GM20431 (cell line): ENCODE data around the gene JAG2.
"Not testable (repeated sequence)": the region's sequence is repeated elsewhere in the genome, so short reads cannot be mapped to it uniquely, and the experiment has no call there.

Source experiments
- in situ Hi-C: fragments of 300-500 bp; cut with MseI, MboI; formaldehyde crosslinking; loops from one replicate; pipeline ENCODE4 v1.15.0; 2020; ENCODE audit warnings: low sequenced_read_pairs; ENCODE audit not compliant: unreplicated experiment

The JAG2 gene

GRCh38 chr14:105126981-105127329 is 41.6 kb downstream of the JAG2 start:
- in situ Hi-C loops = no loop called here

- in situ Hi-C loops = no loop called here
Observed at GRCh38 chr14:105126126-105126980, 42.2 kb downstream of the JAG2 start.

- in situ Hi-C loops = no loop called here
Observed at GRCh38 chr14:105124823-105125222, 43.8 kb downstream of the JAG2 start.

DNA sequence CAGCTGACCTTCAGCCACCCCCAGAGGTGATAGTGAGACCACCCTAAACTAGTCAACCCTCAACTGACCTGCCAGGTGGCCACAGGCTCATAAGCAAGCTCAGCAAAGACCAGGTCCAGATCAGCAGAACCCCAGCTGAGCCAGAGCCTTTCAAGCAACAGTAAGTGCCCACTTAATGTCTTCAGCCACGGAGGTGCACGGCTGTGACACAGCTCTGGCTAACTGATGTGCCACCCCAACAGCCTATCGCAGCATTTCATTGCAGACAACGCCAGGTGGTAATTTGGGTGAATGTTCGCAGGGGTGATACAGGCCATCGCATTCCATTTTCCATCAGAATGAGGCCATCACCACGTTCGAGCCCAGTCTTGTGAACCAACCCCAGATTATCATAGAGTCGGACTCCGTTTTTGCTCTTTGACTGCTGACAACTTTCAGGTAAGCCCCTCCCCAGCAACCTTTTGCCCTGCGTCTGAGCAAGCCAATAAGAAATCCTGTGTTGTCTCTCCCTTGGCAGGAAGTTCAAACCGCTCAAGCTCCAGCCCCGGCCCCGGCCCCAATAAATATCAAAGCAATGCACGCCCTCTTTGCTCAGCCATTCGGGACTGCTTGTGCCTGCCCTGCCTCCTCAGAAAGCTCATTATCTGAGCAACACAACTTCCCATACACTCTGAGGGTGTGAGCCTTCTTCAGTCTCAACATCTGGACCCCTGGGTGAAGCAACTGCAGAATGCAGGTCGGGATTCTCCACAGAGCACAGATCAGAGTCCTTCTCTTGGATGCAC is 44.4 kb downstream of the JAG2 start:
- in situ Hi-C loops = no loop called here

GRCh38 chr14:105123064-105123665 is 45.4 kb downstream of the JAG2 start:
- in situ Hi-C loops = no loop called here

DNA sequence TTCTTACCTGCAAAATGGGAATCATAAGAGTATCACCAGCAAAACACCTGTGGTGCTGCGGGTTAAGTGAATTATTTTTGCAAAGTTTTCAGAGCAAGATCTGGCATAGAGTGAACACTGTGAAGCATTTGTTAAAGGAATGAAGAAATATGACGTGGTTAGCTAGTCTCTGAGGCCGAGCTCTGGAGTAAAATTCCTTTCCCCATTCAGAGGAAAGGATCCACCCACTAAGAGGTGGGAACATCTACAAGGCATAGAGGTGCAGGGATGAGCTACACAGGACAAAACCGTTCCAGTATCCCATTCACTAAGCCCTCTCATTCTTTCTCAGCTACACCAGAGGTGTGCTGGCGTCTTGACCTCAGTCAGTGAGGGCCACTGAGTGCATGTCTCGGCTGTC is 48.5 kb downstream of the JAG2 start:
- in situ Hi-C loops = no loop called here

GRCh38 chr14:105119408-105120025 is 49.1 kb downstream of the JAG2 start:
- in situ Hi-C loops = no loop called here

DNA sequence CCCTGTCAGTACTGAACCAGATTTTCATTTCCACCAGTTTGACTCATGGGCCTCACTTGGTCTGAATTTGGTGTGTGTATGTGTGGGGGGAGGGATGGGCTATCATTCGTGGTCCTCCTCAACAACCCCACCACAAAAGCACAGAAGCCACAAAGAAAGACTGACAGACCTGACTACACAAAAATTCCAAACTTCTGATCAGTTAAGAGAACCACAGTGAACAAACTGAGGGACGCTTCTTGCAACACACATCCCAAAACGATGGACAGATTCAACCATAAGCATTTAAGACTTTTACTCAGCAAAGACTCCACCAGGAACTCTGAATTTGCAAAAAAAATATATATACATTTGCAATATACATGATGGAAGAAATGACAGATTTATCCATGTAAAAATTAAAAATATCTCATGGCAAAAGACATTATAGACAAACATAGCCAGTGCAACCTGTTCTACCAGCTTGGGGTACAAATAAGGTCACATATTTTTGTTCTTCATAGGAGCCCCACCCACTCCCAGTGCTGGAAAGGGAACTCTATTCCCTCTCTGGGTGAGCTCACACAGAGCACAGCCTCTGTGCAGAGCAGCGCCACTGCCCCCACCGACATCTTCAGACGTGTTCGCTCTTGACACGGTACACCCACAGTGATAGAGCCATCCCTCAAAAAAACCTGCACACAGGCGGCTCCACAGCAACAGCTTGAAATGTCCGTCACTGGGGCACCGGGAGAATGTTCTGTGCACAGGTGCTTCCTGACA is 49.7 kb downstream of the JAG2 start:
- in situ Hi-C loops = no loop called here

DNA sequence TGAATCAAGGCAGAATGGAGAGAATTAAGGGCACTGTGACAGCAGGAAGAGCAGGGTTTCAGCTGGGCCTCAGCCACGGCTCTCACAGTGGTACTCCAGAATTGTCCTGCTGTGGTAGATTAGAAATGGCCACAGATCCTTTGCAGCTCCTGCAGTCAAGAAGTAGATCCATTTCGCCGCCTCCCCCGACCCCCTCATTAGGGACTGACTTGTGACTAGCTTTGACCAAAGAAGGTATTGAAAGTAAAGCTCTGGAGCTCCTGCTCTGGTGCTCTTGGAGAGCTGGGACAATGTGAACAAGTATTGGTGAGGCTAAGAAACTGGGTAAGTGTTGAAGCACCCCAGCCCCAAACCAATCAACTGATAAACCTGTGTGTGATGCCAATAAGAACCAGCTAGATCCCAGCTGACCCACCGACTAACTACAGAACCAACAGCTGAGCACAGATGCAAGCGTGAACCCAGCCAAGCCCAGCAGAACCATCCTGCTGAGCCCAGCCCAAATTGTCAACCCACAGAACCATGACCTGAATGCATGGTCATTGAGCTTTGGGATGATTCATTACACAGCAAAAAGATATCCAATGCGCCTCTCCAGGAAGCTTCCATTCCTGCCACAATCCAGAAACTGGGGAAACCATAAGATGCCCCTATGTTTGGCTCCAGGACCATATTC is 50.7 kb downstream of the JAG2 start:
- in situ Hi-C loops = no loop called here

DNA sequence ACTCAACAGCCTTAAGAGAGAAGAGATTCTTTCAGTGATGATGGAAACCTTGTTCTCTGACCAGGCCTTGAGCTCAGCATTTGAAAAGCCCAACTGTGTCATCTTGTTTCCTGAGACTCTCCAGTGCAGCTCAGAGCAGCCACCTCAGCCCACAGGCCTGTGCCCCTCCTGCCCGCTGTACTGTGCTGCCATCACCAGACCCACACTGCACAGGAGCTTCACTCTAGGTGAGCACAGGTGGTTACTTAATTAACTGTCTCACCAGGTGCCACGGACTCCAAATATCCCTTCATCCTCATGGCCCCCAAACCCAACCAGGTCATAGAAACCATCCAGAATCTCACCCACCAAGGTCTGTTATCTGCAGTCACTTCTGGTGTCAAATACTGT is 51.3 kb downstream of the JAG2 start:
- in situ Hi-C loops = no loop called here

GRCh38 chr14:105116451-105117256 is 51.9 kb downstream of the JAG2 start:
- in situ Hi-C loops = no loop called here

DNA sequence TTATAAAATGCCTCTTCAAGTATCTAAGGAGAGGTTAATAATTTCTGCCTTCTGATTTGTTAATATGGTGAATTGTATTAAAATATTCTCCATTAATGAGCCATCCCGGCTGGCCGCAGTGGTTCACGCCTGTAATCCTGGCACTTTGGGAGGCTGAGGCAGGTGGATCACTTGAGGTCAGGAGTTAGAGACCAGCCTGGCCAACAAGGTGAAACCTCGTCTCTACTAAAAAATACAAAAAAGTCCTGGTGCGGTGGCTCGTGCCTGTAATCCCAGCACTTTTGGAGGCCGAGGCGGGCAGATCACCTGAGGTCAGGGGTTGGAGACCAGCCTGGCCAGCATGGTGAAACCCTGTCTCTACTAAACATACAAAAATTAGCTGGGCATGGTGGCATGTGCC is 59.3 kb downstream of the JAG2 start:
- in situ Hi-C loops = not testable (repeated sequence)

DNA sequence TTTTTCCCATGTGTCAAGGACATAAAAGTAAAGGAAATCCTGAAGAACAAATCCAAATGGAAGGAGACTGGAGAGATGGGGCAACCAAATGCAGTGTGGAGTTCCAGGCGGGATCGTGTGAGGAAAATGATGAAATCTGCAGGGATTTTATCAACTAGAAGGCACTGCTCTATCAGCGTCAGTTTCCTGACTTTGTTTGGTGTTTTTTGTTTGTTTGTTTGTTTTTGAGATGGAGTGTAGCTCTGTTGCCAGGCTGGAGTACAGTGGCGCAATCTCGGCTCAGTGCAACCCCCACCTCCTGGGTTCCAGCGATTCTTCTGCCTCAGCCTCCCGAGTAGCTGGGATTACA is 60.1 kb downstream of the JAG2 start:
- in situ Hi-C loops = no loop called here

GRCh38 chr14:105107781-105108515 is 60.6 kb downstream of the JAG2 start:
- in situ Hi-C loops = no loop called here

- in situ Hi-C loops = no loop called here
Observed at GRCh38 chr14:105107351-105107750, 61.2 kb downstream of the JAG2 start.

DNA sequence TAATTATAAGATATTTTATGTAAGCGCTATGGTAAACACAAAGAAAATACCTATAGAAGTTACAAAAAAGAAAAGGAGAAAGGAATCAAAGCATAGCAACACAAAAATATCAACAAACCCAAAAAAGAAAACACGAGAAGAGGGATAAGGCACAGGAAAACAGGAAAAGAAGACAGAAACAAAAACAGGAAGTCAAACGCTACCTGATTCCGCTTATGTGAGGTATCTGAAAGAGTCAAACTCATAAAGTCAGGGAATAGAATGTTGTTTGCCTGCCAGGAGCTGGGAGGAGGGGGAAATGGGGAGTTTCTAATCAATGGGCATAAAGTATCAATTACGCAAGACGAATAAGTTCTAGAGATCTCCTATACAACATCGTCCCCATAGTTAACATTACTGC is 63.4 kb downstream of the JAG2 start:
- in situ Hi-C loops = no loop called here

DNA sequence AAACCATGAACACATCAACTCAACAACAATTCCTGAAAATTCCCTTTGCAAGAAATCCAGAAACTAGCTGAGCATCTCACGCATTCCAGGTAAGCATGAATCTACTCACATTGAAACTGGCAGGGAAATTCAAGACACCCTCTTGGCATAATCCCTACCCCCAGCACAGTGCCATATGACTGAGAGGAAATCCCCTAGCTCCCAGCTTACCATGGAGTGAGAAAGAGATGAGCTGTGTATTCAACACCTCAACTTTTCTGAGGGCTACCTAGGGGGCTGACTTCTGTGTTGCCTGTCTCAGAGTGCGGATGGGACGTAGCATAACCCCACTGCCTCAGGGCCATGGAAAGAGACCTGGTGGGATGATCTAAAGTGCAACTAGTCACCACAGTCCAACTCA is 65.7 kb downstream of the JAG2 start:
- in situ Hi-C loops = no loop called here

- in situ Hi-C loops = no loop called here
Observed at GRCh38 chr14:105102361-105102870, 66.2 kb downstream of the JAG2 start.
